T-helper 1 cell treated with Interleukin-12 subunit alpha and Interleukin-12 subunit beta and Interleukin-4 antibody, amounts not matched to agents 30 ng/mL and 1 ng/mL, for 36 hours (primary cell): Measurements from ENCODE around the gene MYMX. TPM values are rescaled to one million over a fixed set of nuclear protein-coding genes. Genes with fewer than 3 reads are reported as not detected.

Experiments used
- intact Hi-C: fragments of 100-400 bp; cut with micrococcal nuclease; formaldehyde crosslinking; loops from one replicate; pipeline ENCODE4 v1.15.1; 2024
- total RNA-seq: library from RNA; stranded (reverse); gene quantifications from 2 replicates; pipeline ENCODE4 v1.2.3, GENCODE V29; 2022

Gene MYMX
- total RNA-seq, 1 donor from 2014 or later, result not detected

GRCh38 chr6:44219053-44219814, 2.5 kb downstream of the MYMX start:
- intact Hi-C loops, result no loop called here

- intact Hi-C loops, result loop anchor here (2.0 to 5.0 kb wide), 2 partner anchors 93 to 593 kb away; partner anchors contain the start of genes GTPBP2, MRPL14 and TMEM63B
Observed at GRCh38 chr6:44219815-44220784, 3.4 kb downstream of the MYMX start.

GRCh38 chr6:44220913-44221290, 4.2 kb downstream of the MYMX start:
- intact Hi-C loops, result loop anchor here (1.0 to 5.0 kb wide), 6 partner anchors 16 to 594 kb away; partner anchors contain the start of genes GTPBP2, MRPL14, TMEM63B and VEGFA

- intact Hi-C loops, result loop anchor here (1.0 to 5.0 kb wide), 6 partner anchors 16 to 594 kb away; partner anchors contain the start of genes GTPBP2, MRPL14, TMEM63B and VEGFA
Observed at GRCh38 chr6:44221291-44221960, 4.7 kb downstream of the MYMX start.

GRCh38 chr6:44221961-44222335, 5.2 kb downstream of the MYMX start:
- intact Hi-C loops, result loop anchor here (1.0 to 5.0 kb wide), 6 partner anchors 15 to 595 kb away; partner anchors contain the start of genes GTPBP2, MRPL14, TMEM63B and VEGFA

GRCh38 chr6:44222486-44223318, 6.0 kb downstream of the MYMX start:
- intact Hi-C loops, result loop anchor here (1.0 to 5.0 kb wide), 2 partner anchors 24 to 595 kb away; partner anchors contain the start of gene GTPBP2

GRCh38 chr6:44223319-44224028, 6.7 kb downstream of the MYMX start, which contains the start of gene SLC29A1:
TSS of gene SLC29A1 (plus strand) at chr6:44223595. CDS start at chr6:44227314, 3,719 bp downstream.
- intact Hi-C loops, result loop anchor here (1.0 to 5.0 kb wide), 5 partner anchors 23 to 596 kb away; partner anchors contain the start of genes AARS2, CDC5L, GTPBP2 and NFKBIE

- intact Hi-C loops, result loop anchor here (1.0 to 5.0 kb wide), 4 partner anchors 41 to 597 kb away; partner anchors contain the start of genes AARS2, CDC5L, GTPBP2 and NFKBIE
Observed at GRCh38 chr6:44224029-44224964, 7.6 kb downstream of the MYMX start.

GRCh38 chr6:44224965-44225305, 8.2 kb downstream of the MYMX start:
- intact Hi-C loops, result loop anchor here (1.0 to 5.0 kb wide), 4 partner anchors 40 to 598 kb away; partner anchors contain the start of genes AARS2, CDC5L, GTPBP2 and NFKBIE

GRCh38 chr6:44225579-44226325, 9.0 kb downstream of the MYMX start:
- intact Hi-C loops, result loop anchor here (2.0 kb wide), 1 partner anchor 161 kb away; the partner anchor contains the start of gene CDC5L

GRCh38 chr6:44226368-44227147, 9.8 kb downstream of the MYMX start:
- intact Hi-C loops, result no loop called here

- intact Hi-C loops, result no loop called here
Observed at GRCh38 chr6:44227148-44227793, 10.5 kb downstream of the MYMX start.

GRCh38 chr6:44228031-44228430, 11.3 kb downstream of the MYMX start:
- intact Hi-C loops, result no loop called here

GRCh38 chr6:44228433-44228832, 11.7 kb downstream of the MYMX start:
- intact Hi-C loops, result no loop called here

- intact Hi-C loops, result no loop called here
Observed at GRCh38 chr6:44228836-44229235, 12.1 kb downstream of the MYMX start.
